Right ventricle myocardium inferior (tissue), 1 donor: ENCODE measurements around the gene OR5A2. TPM values are rescaled to one million over a fixed set of nuclear protein-coding genes. Genes with fewer than 3 reads are reported as not detected.
"Not testable (repeated sequence)": the region's sequence is repeated elsewhere in the genome, so short reads cannot be mapped to it uniquely, and the experiment has no call there.

Source experiments
- ATAC-seq: fragments of 200-7000 bp; cut with Tn5 transposase; one replicate; pipeline ENCODE4 v1.9.1; 2020; ENCODE audit warnings: mild to moderate bottlenecking, moderate library complexity
- DNase-seq: peaks from one replicate; pipeline ENCODE4 v3.0.0; 2021; ENCODE audit errors: missing footprints
- intact Hi-C: fragments of 100-400 bp; cut with DNase I; formaldehyde crosslinking; loops from one replicate; pipeline ENCODE4 v1.11.0; 2022
- total RNA-seq: library from RNA; stranded (reverse); fragmentation: NEBNext Ultra II Directional; extraction: Animal tissue kit (Norgen Biotek cat#: 25700); gene quantifications from one replicate; pipeline ENCODE4 v1.2.1, GENCODE V29; 2021
- donor health status: DM: no; HTN: yes; CAD: no; lungs with severe emphysema.

OR5A2 gene
- total RNA-seq, 1 donor from 2014 or later, result not detected

GRCh38 chr11:59403546-59403945, 22.7 kb downstream of the OR5A2 start:
- ATAC-seq (no peak), DNase-seq (no peak)
- intact Hi-C loops, result no loop called here

- DNase-seq (no peak), ATAC-seq (no peak)
- intact Hi-C loops, result no loop called here
These were observed 25.0 kb downstream of the OR5A2 start for GRCh38 chr11:59401262-59401552.

- no peak for DNase-seq
- intact Hi-C loops, result no loop called here
- no peak for ATAC-seq
These were observed 25.6 kb downstream of the OR5A2 start for GRCh38 chr11:59400461-59401261.

GRCh38 chr11:59394186-59394585, 32.0 kb downstream of the OR5A2 start:
- DNase-seq (no peak), ATAC-seq (no peak)
- intact Hi-C loops, result no loop called here

GRCh38 chr11:59380263-59381059, 45.8 kb downstream of the OR5A2 start:
- intact Hi-C loops, result no loop called here
- ATAC-seq (no peak), DNase-seq (no peak)

GRCh38 chr11:59372324-59372723, 53.9 kb downstream of the OR5A2 start:
- ATAC-seq, DNase-seq, intact Hi-C loops: not testable (repeated sequence)

GRCh38 chr11:59368238-59369022, 57.8 kb downstream of the OR5A2 start:
- intact Hi-C loops, result no loop called here
- peak; percentile 69 for ATAC-seq
- DNase-seq, result no peak

Other genes with a start within 250 kb of the OR5A2 start
- 18.3 TPM for gene MPEG1, start 213.5 kb downstream of the OR5A2 start, total RNA-seq
- gene OR5AN1, start 67.5 kb downstream of the OR5A2 start, total RNA-seq, result not detected
- not detected for gene OR5A1, start 10.1 kb upstream of the OR5A2 start, total RNA-seq
- not detected for gene OR4D6, start 30.5 kb upstream of the OR5A2 start, total RNA-seq
- gene OR4D10, start 46.9 kb upstream of the OR5A2 start, total RNA-seq, result not detected
- not detected for gene OR4D11, start 77.2 kb upstream of the OR5A2 start, total RNA-seq
- not detected for gene OR4D9, start 85.1 kb upstream of the OR5A2 start, total RNA-seq
- gene OSBP, start 189.4 kb upstream of the OR5A2 start, total RNA-seq, result 38.5 TPM
- gene PATL1, start 242.6 kb upstream of the OR5A2 start, total RNA-seq, result 22.3 TPM